ENCODE data around the gene LONRF3.

LONRF3 gene

DNA sequence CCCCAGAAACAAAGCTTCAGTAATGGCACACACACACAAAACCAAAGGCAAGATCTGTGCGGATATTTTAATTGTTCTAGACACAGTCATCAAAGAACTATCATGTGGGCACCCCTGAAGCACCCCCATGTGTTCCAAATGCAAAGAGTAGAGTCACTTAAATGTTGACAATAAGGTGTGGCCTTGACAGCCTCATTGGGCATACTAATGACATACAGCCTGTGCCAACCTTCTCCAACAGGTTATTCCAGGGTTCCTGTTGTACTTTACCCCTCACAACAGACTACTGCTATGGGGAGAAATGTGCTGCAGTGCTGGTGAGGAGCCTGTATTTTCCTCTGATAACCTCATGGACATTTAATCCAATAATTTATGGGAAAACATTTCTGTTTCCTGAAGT, 68.6 kb downstream of the LONRF3 start:
- no peaks in the 10 kb centered on the region for H3K27me3 ChIP-seq
- H3K4me1 ChIP-seq: peaks cover 0 to 10% (median 3%) of the 10 kb centered on the region in 4 donors
- no peaks in the 10 kb centered on the region for H3K36me3 ChIP-seq
- DNase-seq: no peak
- TF ChIP-seq, protein P1, sequence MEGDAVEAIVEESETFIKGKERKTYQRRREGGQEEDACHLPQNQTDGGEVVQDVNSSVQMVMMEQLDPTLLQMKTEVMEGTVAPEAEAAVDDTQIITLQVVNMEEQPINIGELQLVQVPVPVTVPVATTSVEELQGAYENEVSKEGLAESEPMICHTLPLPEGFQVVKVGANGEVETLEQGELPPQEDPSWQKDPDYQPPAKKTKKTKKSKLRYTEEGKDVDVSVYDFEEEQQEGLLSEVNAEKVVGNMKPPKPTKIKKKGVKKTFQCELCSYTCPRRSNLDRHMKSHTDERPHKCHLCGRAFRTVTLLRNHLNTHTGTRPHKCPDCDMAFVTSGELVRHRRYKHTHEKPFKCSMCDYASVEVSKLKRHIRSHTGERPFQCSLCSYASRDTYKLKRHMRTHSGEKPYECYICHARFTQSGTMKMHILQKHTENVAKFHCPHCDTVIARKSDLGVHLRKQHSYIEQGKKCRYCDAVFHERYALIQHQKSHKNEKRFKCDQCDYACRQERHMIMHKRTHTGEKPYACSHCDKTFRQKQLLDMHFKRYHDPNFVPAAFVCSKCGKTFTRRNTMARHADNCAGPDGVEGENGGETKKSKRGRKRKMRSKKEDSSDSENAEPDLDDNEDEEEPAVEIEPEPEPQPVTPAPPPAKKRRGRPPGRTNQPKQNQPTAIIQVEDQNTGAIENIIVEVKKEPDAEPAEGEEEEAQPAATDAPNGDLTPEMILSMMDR (IDR thresholded peaks at IDR 0.05): no peak
- H3K9me3 ChIP-seq: no peaks in the 10 kb centered on the region
- no peak overlapping the region for H3K4me3 ChIP-seq
- H3K27ac ChIP-seq: no peak overlapping the region
- intact Hi-C loops (cut with DNase I; ENCODE audit: low total_unique reads): no loop called here

DNA sequence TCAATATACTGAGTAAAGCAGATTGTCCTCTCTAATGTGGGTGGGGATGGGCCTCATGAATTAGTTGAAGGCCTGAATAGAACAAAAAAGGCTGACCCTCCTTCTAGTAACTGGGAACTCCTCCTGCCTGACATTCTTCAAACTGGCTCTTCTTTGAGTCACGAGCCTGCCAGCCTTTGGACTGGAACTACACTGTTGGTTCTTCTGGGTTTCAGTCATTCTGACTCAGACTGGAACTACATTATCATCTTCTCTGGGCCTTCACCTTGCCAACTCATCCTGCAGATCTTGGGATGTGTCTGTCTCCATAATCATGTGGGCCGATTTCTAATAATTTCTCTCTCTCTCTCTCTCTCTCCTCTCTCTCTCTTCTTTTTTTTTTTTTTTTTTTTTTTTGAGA, 71.5 kb downstream of the LONRF3 start:
- no peak for DNase-seq
- Histone ChIP-seq H3K9me3 (no peaks in the 10 kb centered on the region), H3K4me1 (peaks cover 0 to 5% (median 1%) of the 10 kb centered on the region in 4 donors), H3K36me3 (no peaks in the 10 kb centered on the region), H3K27ac (no peak overlapping the region), H3K4me3 (no peak overlapping the region), H3K27me3 (no peaks in the 10 kb centered on the region)
- TF ChIP-seq, protein P1 (IDR thresholded peaks at IDR 0.05): no peak
- intact Hi-C loops (cut with DNase I; ENCODE audit: low total_unique reads): no loop called here

DNA sequence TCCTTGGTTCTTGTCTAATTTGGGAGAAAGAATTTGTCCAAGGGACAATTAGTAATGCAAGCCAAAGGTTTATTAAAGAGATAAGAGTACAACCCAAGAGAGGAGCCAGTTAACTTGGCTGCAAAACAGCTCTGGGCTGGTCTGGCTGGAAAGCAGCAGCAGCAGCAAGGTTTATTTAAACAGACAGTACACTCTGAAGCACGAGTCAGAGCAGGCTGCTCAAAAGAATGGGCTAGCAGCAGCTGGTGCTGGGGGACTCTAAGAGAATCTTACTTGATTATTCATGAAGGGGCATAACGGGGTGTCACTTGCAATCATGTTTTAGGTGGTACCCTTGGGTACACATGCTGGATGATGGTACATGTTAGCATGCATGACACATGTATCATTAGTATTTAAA, 81.3 kb downstream of the LONRF3 start:
- Histone ChIP-seq H3K27me3 (no peaks in the 10 kb centered on the region), H3K4me1 (no peaks in the 10 kb centered on the region), H3K27ac (no peak overlapping the region), H3K9me3 (no peaks in the 10 kb centered on the region), H3K36me3 (no peaks in the 10 kb centered on the region), H3K4me3 (no peak overlapping the region)
- no peak for DNase-seq
- intact Hi-C loops (cut with DNase I; ENCODE audit: low total_unique reads): no loop called here
- TF ChIP-seq, protein P1 (IDR thresholded peaks at IDR 0.05): no peak

DNA sequence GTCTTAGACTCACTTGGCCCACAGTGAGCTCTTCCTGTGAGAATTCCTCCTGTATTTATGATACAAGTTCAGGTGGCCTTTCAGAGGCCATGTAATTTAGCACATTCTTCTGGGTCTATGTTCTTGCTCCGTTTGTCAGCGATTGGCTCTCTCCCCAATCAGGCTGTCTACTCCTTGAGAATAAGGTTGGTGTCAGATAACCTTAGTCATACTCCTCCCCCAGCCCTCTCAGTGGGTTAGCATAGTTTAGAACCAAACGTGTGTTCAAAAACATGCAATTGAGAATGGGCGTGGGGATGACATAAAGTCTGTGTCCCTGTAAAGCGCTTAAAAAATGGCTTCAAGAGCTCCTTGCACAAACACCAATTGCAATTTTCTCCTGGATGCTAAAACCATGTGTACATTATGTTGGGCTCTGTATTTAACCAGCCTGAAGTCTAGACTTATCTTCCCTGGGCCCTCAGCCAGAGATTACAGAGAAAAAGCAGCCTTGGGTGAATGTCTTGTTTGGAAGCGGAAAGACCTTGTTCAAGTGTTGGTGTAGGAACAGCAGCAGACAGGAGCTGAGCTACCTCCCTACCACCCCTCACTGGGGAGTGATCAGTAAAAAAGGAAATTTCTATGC, 88.4 kb downstream of the LONRF3 start:
- intact Hi-C loops (cut with DNase I; ENCODE audit: low total_unique reads): no loop called here
- TF ChIP-seq, protein P1 (IDR thresholded peaks at IDR 0.05): no peak
- no peaks in the 10 kb centered on the region for H3K4me1 ChIP-seq
- no peak overlapping the region for H3K4me3 ChIP-seq
- no peaks in the 10 kb centered on the region for H3K9me3 ChIP-seq
- no peaks in the 10 kb centered on the region for H3K27me3 ChIP-seq
- no peak for DNase-seq
- no peak overlapping the region for H3K27ac ChIP-seq
- no peaks in the 10 kb centered on the region for H3K36me3 ChIP-seq

DNA sequence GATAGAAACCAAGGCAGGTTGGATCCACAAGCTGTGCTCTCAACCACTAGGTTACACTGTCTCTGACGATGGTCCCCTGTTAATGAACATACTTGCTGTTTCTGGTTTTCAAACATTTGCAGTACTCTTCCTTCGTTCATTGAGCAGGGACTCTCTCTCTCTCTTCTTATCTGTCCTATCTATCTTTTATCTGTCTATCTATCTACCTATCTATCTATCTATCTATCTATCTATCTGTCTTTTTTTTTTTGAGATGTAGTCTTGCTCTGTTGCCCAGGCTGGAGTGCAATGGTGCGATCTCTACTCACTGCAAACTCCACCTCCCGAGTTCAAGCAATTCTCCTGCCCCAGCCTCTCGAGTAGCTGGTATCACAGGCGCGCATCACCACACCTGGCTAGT, 89.0 kb downstream of the LONRF3 start:
- H3K4me1 ChIP-seq: no peaks in the 10 kb centered on the region
- H3K36me3 ChIP-seq: no peaks in the 10 kb centered on the region
- no peaks in the 10 kb centered on the region for H3K27me3 ChIP-seq
- intact Hi-C loops (cut with DNase I; ENCODE audit: low total_unique reads): no loop called here
- TF ChIP-seq, protein P1 (IDR thresholded peaks at IDR 0.05): no peak
- H3K9me3 ChIP-seq: no peaks in the 10 kb centered on the region
- no peak overlapping the region for H3K27ac ChIP-seq
- no peak for DNase-seq
- no peak overlapping the region for H3K4me3 ChIP-seq
